Endothelial cell of umbilical vein (primary cell): ENCODE results near the gene STOML1. TPM values are rescaled to one million over a fixed set of nuclear protein-coding genes. Genes with fewer than 3 reads are reported as not detected.

ENCODE experiments used
- BruUV-seq: library from RNA; stranded (reverse); fragments of 400-500 nt; replicated peaks from 2 replicates; lab custom pipeline; 2021; lab: Mats Ljungman, UMichigan
- CTCF ChIA-PET: fragments of 300-600, 350-600 bp; sonication (Branson Sonifier 250); formaldehyde crosslinking; loops from one replicate; lab custom pipeline; 2021; ENCODE audit warnings: antibody characterized with exemption, inconsistent platforms; lab: Charles Lee
- POLR2A ChIA-PET: fragments of 300-600, 350-600 bp; sonication (Branson Sonifier 250); formaldehyde crosslinking; loops from one replicate; lab custom pipeline; 2021; ENCODE audit warnings: antibody characterized with exemption, inconsistent platforms; lab: Charles Lee
- DNase-seq: peaks from one replicate; pipeline ENCODE4 v3.0.0-alpha.2; 2011; ENCODE audit warnings: low read depth, low spot score
- FAIRE-seq: peaks from 2 replicates; lab custom pipeline; 2011; peaks lifted over from hg19 to GRCh38; lab: Jason Lieb, UNC
- H2AFZ ChIP-seq: 2 replicates; pipeline ENCODE4 v1.6.0; 2012; ENCODE audit warnings: low read depth, low read length, control low read depth, inconsistent platforms
- H3K27ac ChIP-seq: 2 replicates; pipeline ENCODE4 v1.5.1; 2011; ENCODE audit warnings: low read depth, mild to moderate bottlenecking, control low read depth, low read length, moderate library complexity; ENCODE audit not compliant: insufficient read depth
- H3K27me3 ChIP-seq, 2 experiments: 2 replicates each; pipeline versions ENCODE4 v1.6.0 to v1.6.1; 2011; ENCODE audit warnings: low read length in 2 of 2, mixed read lengths in 1 of 2; ENCODE audit not compliant: control insufficient read depth in 2 of 2, insufficient read depth in 2 of 2
- H3K36me3 ChIP-seq, 2 experiments: 2 replicates in 1 of 2; 3 replicates in 1 of 2; pipeline ENCODE4 v1.5.1; 2011; ENCODE audit warnings: low read length in 2 of 2, mild to moderate bottlenecking in 1 of 2, moderate library complexity in 1 of 2; ENCODE audit not compliant: control insufficient read depth in 2 of 2, insufficient read depth in 2 of 2; ENCODE audit errors: extremely low read depth in 1 of 2
- H3K4me1 ChIP-seq: 3 replicates; pipeline ENCODE4 v1.5.1; 2011; ENCODE audit warnings: mild to moderate bottlenecking, low read length; ENCODE audit not compliant: control insufficient read depth, insufficient read depth; ENCODE audit errors: extremely low read depth
- H3K4me2 ChIP-seq: 2 replicates; pipeline ENCODE4 v1.6.1; 2011; ENCODE audit warnings: low read length, control low read depth, mixed read lengths; ENCODE audit not compliant: insufficient read depth
- H3K4me3 ChIP-seq, 3 experiments: fragments of 200-600 bp in 1 of 3; sonication (generic), shearing (Covaris generic) in 1 of 3; replicated peaks in 1 of 3; 2 replicates each; pipeline ENCODE4 v1.5.1; 2011 to 2016; ENCODE audit warnings: control low read depth in 3 of 3, low read length in 3 of 3, mild to moderate bottlenecking in 2 of 3, inconsistent platforms in 1 of 3, low read depth in 1 of 3, moderate library complexity in 1 of 3; ENCODE audit not compliant: insufficient read depth in 1 of 3
- H3K79me2 ChIP-seq: 2 replicates; pipeline ENCODE4 v1.6.0; 2012; ENCODE audit warnings: low read length, inconsistent platforms; ENCODE audit not compliant: control insufficient read depth, insufficient read depth
- H3K9ac ChIP-seq: replicated peaks from 2 replicates; pipeline ENCODE3; 2011; ENCODE audit warnings: low read length, control low read depth; ENCODE audit not compliant: insufficient read depth; ENCODE audit errors: extremely low read depth
- H3K9me1 ChIP-seq: replicated peaks from 3 replicates; pipeline ENCODE4 v1.6.0; 2011; ENCODE audit warnings: mild to moderate bottlenecking, low read length; ENCODE audit not compliant: control insufficient read depth, insufficient read depth; ENCODE audit errors: extremely low read depth
- H3K9me3 ChIP-seq: replicated peaks from 2 replicates; pipeline ENCODE4 v1.5.1; 2012; ENCODE audit warnings: low read length, inconsistent platforms; ENCODE audit not compliant: control insufficient read depth, insufficient read depth
- H4K20me1 ChIP-seq: replicated peaks from 2 replicates; pipeline ENCODE3; 2011; ENCODE audit warnings: mild to moderate bottlenecking, low read length; ENCODE audit not compliant: control insufficient read depth, insufficient read depth; ENCODE audit errors: extremely low read depth
- EZH2 ChIP-seq: IDR thresholded peaks from 2 replicates; pipeline ENCODE4 v1.6.1; 2012; ENCODE audit warnings: borderline replicate concordance, low read depth, mild to moderate bottlenecking, moderate library complexity, low read length, inconsistent platforms; ENCODE audit not compliant: severe bottlenecking
- FOS ChIP-seq: IDR thresholded peaks from 2 replicates; pipeline ENCODE4 v1.6.1; 2011; ENCODE audit warnings: mild to moderate bottlenecking, low read length, moderate library complexity, borderline replicate concordance; ENCODE audit not compliant: insufficient read depth
- GATA2 ChIP-seq: IDR thresholded peaks from 2 replicates; pipeline ENCODE4 v1.7.0; 2011; ENCODE audit warnings: low read depth, mild to moderate bottlenecking, moderate library complexity, mixed read lengths, low read length; ENCODE audit not compliant: insufficient read length, insufficient read depth
- JUN ChIP-seq: IDR thresholded peaks from 2 replicates; pipeline ENCODE4 v1.6.1; 2011; ENCODE audit warnings: borderline replicate concordance, low read depth; ENCODE audit not compliant: insufficient read length, insufficient read depth
- MYC ChIP-seq: IDR thresholded peaks from one replicate; pipeline ENCODE4 v1.6.1; 2011; ENCODE audit warnings: mild to moderate bottlenecking, low read depth, low read length
- POLR2A ChIP-seq: IDR thresholded peaks from 2 replicates; pipeline ENCODE4 v1.6.1; 2012; ENCODE audit warnings: low read depth, mild to moderate bottlenecking, control low read depth, low read length
- POLR2AphosphoS5 ChIP-seq: IDR thresholded peaks from 2 replicates; pipeline ENCODE4 v1.6.1; 2012; ENCODE audit warnings: low read depth, mild to moderate bottlenecking, control low read depth, low read length, moderate library complexity; ENCODE audit not compliant: insufficient read depth
- dilution Hi-C: fragments of 300-500 bp; cut with MboI; formaldehyde crosslinking; loops from one replicate; pipeline ENCODE4 v1.15.0; 2019; ENCODE audit warnings: low sequenced_read_pairs; ENCODE audit not compliant: extremely low pct_ligation_motif_present
- intact Hi-C: fragments of 100-400 bp; cut with micrococcal nuclease; formaldehyde crosslinking; loops from one replicate; pipeline ENCODE4 v1.10.0; 2022
- polyA plus RNA-seq, 4 experiments: library from polyadenylated mRNA; depleted of rRNA in 3 of 4; stranded (reverse) in 3 of 4; unstranded in 1 of 4; fragments of >200 nt; gene quantifications; 2 replicates each; pipeline versions ENCODE4 v1.2.1 to v1.2.3, GENCODE V29; 2011 to 2012; ENCODE audit warnings: missing spikeins in 1 of 4
- total RNA-seq: library from RNA; stranded (reverse); gene quantifications from 2 replicates; pipeline ENCODE4 v1.2.3, GENCODE V29; 2021
- TF ChIP-seq, protein P1 (sequence below): IDR thresholded peaks from 2 replicates; pipeline ENCODE4 v1.6.1; 2011; ENCODE audit not compliant: insufficient read depth, insufficient read length
- TF ChIP-seq, protein P2 (sequence below), 2 donors: IDR thresholded peaks; 1 replicate in 1 of 2; 2 replicates in 1 of 2; pipeline ENCODE4 v1.5.1; 2011; ENCODE audit warnings: low read length in 2 of 2, mild to moderate bottlenecking in 2 of 2, moderate library complexity in 2 of 2, control low read depth in 1 of 2, inconsistent platforms in 1 of 2, low read depth in 1 of 2; ENCODE audit not compliant: insufficient read depth in 1 of 2; ENCODE audit errors: extremely low read depth in 1 of 2

The STOML1 gene
- total and polyA plus RNA-seq, 2 donors (not counting 3 experiments of a cell fraction or from before 2014, with no cell fraction given) = 12.9 to 15.4 TPM

DNA sequence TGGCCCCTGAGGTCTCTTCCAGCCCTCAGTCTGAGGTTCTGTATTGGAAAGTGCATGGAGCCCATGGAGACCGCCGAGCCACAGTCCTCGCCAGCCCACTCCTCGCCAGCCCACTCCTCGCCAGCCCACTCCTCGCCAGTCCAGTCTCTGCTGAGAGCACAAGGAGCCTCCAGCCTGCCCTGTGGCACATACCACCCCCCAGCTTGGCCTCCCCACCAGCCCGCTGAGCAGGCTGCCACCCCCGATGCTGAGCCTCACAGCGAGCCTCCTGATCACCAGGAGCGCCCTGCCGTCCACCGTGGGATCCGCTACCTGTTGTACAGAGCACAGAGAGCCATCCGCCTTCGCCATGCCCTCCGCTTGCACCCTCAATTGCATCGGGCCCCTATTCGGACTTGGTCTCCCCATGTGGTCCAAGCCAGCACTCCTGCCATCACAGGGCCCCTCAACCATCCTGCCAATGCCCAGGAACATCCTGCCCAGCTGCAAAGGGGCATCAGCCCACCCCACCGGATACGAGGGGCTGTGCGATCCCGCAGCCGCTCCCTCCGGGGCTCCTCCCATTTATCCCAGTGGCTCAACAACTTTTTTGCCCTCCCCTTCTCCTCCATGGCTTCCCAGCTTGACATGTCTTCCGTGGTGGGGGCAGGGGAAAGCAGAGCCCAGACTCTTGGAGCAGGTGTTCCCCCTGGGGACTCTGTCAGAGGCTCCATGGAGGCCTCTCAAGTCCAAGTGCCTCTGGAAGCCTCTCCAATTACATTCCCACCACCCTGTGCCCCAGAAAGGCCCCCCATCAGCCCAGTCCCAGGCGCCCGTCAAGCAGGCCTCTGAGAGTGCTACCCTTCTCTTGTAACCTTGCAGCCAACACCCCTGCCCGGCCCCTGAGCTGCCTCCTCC, 43.3 kb upstream of the STOML1 start:
- Histone ChIP-seq H3K27me3 (no peaks in the 10 kb centered on the region), H2AFZ (no peak overlapping the region), H3K9ac (no peak overlapping the region), H3K4me2 (no peak overlapping the region), H4K20me1 (no peaks in the 10 kb centered on the region), H3K9me3 (no peaks in the 10 kb centered on the region), H3K4me3 (no peak overlapping the region), H3K27ac (no peak overlapping the region), H3K79me2 (no peaks in the 10 kb centered on the region), H3K36me3 (peaks cover 8 to 34% of the 10 kb centered on the region in 2 experiments), H3K4me1 (peaks cover 7% of the 10 kb centered on the region), H3K9me1 (no peaks in the 10 kb centered on the region)
- ChIA-PET CTCF (interaction anchor here (1.1 to 15.1 kb wide), 15 partner anchors 10 to 84 kb away, joined by 3 to 651 read pairs (median 13); partner anchors contain the start of genes PML and STOML1), POLR2A (no interaction called here)
- no peak for TF ChIP-seq JUN
- TF ChIP-seq FOS = no peak
- TF ChIP-seq EZH2 = no peak
- TF ChIP-seq, protein P1, sequence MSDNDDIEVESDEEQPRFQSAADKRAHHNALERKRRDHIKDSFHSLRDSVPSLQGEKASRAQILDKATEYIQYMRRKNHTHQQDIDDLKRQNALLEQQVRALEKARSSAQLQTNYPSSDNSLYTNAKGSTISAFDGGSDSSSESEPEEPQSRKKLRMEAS = no peak
- TF ChIP-seq POLR2A = no peak
- TF ChIP-seq, protein P2, sequence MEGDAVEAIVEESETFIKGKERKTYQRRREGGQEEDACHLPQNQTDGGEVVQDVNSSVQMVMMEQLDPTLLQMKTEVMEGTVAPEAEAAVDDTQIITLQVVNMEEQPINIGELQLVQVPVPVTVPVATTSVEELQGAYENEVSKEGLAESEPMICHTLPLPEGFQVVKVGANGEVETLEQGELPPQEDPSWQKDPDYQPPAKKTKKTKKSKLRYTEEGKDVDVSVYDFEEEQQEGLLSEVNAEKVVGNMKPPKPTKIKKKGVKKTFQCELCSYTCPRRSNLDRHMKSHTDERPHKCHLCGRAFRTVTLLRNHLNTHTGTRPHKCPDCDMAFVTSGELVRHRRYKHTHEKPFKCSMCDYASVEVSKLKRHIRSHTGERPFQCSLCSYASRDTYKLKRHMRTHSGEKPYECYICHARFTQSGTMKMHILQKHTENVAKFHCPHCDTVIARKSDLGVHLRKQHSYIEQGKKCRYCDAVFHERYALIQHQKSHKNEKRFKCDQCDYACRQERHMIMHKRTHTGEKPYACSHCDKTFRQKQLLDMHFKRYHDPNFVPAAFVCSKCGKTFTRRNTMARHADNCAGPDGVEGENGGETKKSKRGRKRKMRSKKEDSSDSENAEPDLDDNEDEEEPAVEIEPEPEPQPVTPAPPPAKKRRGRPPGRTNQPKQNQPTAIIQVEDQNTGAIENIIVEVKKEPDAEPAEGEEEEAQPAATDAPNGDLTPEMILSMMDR (IDR thresholded peaks at IDR 0.05; ENCODE audit: extremely low read depth in 1 of 2, insufficient read depth in 1 of 2, low read depth in 1 of 2, low read length in 2 of 2) = no peak
- no peak for TF ChIP-seq POLR2AphosphoS5
- no peak for TF ChIP-seq MYC
- no peak for TF ChIP-seq GATA2
- FAIRE-seq (no peak), DNase-seq (no peak)
- dilution Hi-C loops (no loop called here), intact Hi-C loops (no loop called here)
- BruUV-seq = no TSS peak
